ENCODE data around the gene TMEM258. TPM values are rescaled to one million over a fixed set of nuclear protein-coding genes. Genes with fewer than 3 reads are reported as not detected.

TMEM258 gene
- total RNA-seq, 3 donors from 2014 or later = 35.4 to 55.4 (median 35.7) TPM

DNA sequence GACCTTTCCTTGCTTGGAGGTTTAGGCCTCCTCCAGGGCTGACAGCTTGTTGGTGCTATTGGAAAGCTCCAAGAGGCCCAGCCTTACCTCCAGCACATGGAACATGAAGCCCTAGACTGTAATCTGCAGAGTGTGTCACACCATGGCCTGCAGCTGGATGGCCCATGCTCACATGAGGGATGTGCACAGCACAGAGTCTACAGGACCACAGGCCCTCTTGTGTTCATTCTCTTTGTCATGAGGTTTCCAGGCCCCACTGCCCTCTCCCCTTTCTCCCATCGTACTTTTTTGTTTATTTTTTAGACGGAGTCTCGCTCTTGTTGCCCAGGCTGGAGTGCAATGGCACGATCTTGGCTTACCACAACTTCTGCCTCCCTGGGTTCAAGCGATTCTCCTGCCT, 14.4 kb upstream of the TMEM258 start:
- no peaks in the 10 kb centered on the region for H3K4me1 ChIP-seq
- no peak overlapping the region for H3K27ac ChIP-seq
- TF ChIP-seq, protein P1, sequence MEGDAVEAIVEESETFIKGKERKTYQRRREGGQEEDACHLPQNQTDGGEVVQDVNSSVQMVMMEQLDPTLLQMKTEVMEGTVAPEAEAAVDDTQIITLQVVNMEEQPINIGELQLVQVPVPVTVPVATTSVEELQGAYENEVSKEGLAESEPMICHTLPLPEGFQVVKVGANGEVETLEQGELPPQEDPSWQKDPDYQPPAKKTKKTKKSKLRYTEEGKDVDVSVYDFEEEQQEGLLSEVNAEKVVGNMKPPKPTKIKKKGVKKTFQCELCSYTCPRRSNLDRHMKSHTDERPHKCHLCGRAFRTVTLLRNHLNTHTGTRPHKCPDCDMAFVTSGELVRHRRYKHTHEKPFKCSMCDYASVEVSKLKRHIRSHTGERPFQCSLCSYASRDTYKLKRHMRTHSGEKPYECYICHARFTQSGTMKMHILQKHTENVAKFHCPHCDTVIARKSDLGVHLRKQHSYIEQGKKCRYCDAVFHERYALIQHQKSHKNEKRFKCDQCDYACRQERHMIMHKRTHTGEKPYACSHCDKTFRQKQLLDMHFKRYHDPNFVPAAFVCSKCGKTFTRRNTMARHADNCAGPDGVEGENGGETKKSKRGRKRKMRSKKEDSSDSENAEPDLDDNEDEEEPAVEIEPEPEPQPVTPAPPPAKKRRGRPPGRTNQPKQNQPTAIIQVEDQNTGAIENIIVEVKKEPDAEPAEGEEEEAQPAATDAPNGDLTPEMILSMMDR (IDR thresholded peaks at IDR 0.05) = no peak
- TF ChIP-seq POLR2A (IDR thresholded peaks at IDR 0.05) = no peak
- TF ChIP-seq POLR2AphosphoS5 (IDR thresholded peaks at IDR 0.05) = no peak
- DNase-seq (ENCODE audit: low spot score in 2 of 2) = no peak
- no peaks in the 10 kb centered on the region for H3K36me3 ChIP-seq
- no peaks in the 10 kb centered on the region for H3K9me3 ChIP-seq
- intact Hi-C loops (cut with DNase I; ENCODE audit: low total_unique reads) = no loop called here
- H3K4me3 ChIP-seq = no peak overlapping the region
- H3K27me3 ChIP-seq = no peaks in the 10 kb centered on the region

DNA sequence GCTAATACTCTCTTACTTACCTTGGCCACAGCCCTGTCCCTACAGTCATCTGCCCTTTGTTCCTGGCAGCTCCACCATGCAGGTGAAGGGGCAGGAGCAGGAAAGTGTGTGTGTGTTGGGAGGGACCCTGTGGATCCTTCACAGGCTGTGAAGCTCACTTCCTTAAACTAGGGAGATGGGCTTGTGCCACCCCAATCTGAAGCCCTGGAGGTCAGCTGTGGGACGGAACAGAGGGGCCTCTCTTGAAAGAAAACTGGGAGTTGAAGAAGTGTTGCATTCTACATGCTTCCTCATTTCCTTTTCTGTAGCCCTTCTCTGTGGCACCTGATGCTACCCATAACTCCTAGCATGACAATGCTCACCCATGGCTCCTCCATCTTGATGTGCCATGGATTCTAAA, 12.7 kb upstream of the TMEM258 start:
- no peaks in the 10 kb centered on the region for H3K4me1 ChIP-seq
- intact Hi-C loops (cut with DNase I; ENCODE audit: low total_unique reads) = no loop called here
- no peak for DNase-seq (ENCODE audit: low spot score in 2 of 2)
- H3K9me3 ChIP-seq = no peaks in the 10 kb centered on the region
- no peaks in the 10 kb centered on the region for H3K27me3 ChIP-seq
- H3K4me3 ChIP-seq = no peak overlapping the region
- TF ChIP-seq POLR2AphosphoS5 (IDR thresholded peaks at IDR 0.05) (no peak), POLR2A (IDR thresholded peaks at IDR 0.05) (no peak)
- TF ChIP-seq, protein P1 (IDR thresholded peaks at IDR 0.05) = no peak
- H3K36me3 ChIP-seq = no peaks in the 10 kb centered on the region
- H3K27ac ChIP-seq = no peak overlapping the region

DNA sequence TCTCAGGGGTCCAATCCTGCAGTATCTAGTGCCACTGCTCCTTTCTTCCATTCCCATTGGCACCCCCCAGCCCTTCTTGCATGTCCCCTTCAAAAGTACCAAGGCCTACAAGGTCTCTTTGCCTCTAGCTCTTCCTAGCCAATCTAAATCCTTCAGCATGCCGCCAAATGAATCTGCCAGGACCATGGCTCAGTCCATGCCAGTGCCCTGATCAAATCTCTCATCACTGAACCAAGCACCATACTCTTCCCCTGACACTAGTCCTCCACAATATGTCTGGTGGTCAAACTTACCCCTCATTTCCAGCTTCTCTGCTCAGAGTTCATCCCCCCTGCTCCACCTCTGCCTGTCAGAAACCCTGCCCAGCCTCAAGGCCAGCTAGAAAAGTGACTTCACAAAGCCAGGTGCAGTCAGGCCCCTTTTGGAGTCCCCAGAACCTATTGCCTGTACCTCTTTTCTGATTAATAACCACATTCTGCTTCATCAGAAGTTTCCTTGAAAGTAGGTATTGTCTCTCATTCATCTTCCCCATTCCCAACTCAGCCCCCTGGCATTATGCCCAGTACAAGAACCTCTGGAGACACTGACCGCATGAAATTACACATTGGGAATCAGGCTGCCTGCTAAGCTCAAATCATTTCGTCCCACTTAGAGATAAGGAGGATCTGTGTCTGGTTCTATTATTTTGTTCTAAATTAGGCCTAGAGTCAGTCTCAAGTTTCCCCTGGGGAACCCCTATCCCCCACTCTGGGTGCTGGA, 11.7 kb upstream of the TMEM258 start:
- DNase-seq (ENCODE audit: low spot score in 2 of 2) = no peak
- Histone ChIP-seq H3K27me3 (no peaks in the 10 kb centered on the region), H3K9me3 (no peaks in the 10 kb centered on the region), H3K4me1 (no peaks in the 10 kb centered on the region), H3K27ac (no peak overlapping the region), H3K4me3 (no peak overlapping the region), H3K36me3 (no peaks in the 10 kb centered on the region)
- TF ChIP-seq POLR2A (IDR thresholded peaks at IDR 0.05) = no peak
- TF ChIP-seq POLR2AphosphoS5 (IDR thresholded peaks at IDR 0.05) = no peak
- TF ChIP-seq, protein P1 (IDR thresholded peaks at IDR 0.05) = no peak
- intact Hi-C loops (cut with DNase I; ENCODE audit: low total_unique reads) = no loop called here

DNA sequence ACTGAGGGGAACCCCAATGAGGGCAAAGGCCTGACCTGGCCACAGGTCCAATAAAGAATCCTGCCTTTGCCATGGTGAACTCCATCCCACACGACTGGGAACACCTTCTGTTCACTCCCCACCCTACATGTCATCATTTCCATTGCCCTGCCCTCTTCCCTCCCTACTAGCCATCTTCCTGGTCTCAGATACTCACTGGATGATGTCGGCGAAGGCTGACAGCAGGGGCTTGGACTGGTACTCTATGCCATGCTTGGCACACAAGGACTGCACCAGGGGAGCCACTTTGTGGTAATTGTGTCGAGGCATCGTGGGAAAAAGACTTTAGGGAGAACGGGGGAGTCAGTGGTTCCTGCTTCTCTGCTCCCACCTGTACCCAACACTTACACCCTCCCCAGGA, 10.2 kb upstream of the TMEM258 start:
- Histone ChIP-seq H3K4me3 (no peak overlapping the region), H3K4me1 (no peaks in the 10 kb centered on the region), H3K36me3 (no peaks in the 10 kb centered on the region), H3K27ac (no peak overlapping the region), H3K27me3 (no peaks in the 10 kb centered on the region), H3K9me3 (no peaks in the 10 kb centered on the region)
- no peak for DNase-seq (ENCODE audit: low spot score in 2 of 2)
- TF ChIP-seq, protein P1 (IDR thresholded peaks at IDR 0.05) = no peak
- TF ChIP-seq POLR2A (IDR thresholded peaks at IDR 0.05) (no peak), POLR2AphosphoS5 (IDR thresholded peaks at IDR 0.05) (no peak)
- intact Hi-C loops (cut with DNase I; ENCODE audit: low total_unique reads) = no loop called here

DNA sequence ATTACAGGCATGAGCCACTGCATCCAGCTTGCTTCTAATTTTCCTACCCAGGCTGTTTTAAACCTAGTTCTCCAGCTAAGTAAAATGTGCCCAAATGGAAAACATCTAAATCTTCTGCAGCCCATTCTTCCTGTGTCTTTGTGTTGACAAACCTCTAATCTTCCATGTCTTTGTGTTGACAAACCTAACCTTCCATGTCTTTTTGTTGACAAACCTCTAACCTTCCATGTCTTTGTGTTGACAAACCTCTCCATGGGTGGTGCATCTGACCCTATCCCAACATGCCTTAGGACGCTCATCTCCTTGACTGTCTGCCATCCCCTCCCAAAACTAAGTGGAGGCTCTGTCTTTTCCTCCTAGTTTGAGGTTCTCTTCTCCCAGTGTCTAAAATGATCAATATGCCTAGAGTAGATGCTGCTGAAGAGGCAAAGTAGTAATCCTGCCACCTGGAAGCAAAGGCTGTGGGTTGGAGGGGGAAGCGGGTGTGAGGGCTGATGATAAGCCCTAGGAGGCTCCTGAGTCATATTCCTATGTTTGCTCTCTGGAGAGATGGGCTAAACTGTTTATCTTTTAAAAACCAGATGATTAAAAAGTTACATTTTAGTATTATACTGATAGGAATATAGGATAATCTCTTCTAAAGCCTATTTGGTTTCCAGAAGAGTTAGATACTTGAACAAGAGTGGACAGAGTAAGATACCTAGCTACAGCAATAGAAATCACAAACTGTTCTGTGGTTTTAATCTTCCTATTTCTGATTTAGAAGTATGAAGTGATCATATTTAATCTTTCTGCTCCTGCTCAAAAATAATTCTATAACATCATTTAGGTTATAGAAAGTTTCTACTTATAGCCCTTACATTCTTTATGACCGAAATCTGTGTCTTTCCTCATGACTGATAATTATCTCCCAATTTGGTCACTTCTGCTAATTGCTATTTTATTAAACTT, 8.2 kb upstream of the TMEM258 start:
- Histone ChIP-seq H3K36me3 (no peaks in the 10 kb centered on the region), H3K4me1 (no peaks in the 10 kb centered on the region), H3K9me3 (no peaks in the 10 kb centered on the region), H3K4me3 (no peak overlapping the region), H3K27ac (no peak overlapping the region), H3K27me3 (no peaks in the 10 kb centered on the region)
- TF ChIP-seq POLR2AphosphoS5 (IDR thresholded peaks at IDR 0.05) (no peak), POLR2A (IDR thresholded peaks at IDR 0.05) (no peak)
- TF ChIP-seq, protein P1 (IDR thresholded peaks at IDR 0.05) = no peak
- intact Hi-C loops (cut with DNase I; ENCODE audit: low total_unique reads) = no loop called here
- DNase-seq (ENCODE audit: low spot score in 2 of 2) = no peak
